Stomach (tissue), 4 donors: Measurements from ENCODE around the gene PRKN.

ENCODE experiments used
- EP300 ChIP-seq: sonication (generic); formaldehyde crosslinking; IDR thresholded peaks from one replicate; pipeline ENCODE4 v1.6.1; 2017; ENCODE audit warnings: antibody characterized with exemption
- POLR2A ChIP-seq, 4 donors: fragments of 450-650 bp; IDR thresholded peaks; one replicate each; pipeline ENCODE4 v1.6.1; 2016; ENCODE audit warnings: antibody characterized with exemption in 4 of 4, control low read depth in 2 of 4, mild to moderate bottlenecking in 1 of 4, moderate library complexity in 1 of 4
- POLR2AphosphoS5 ChIP-seq, 3 donors: sonication (generic); formaldehyde crosslinking; IDR thresholded peaks; one replicate each; pipeline ENCODE4 v1.6.1; 2016; ENCODE audit warnings: antibody characterized with exemption in 3 of 3
- TF ChIP-seq, protein P1 (sequence below), 7 experiments: fragments of 450-650 bp in 4 of 7; fragments of 200-600 bp in 3 of 7; sonication (generic) in 3 of 7; IDR thresholded peaks; one replicate each; pipeline ENCODE4 v1.5.1; 2016 to 2019; ENCODE audit warnings: antibody characterized with exemption in 7 of 7, control low read depth in 2 of 7, mild to moderate bottlenecking in 1 of 7

DNA sequence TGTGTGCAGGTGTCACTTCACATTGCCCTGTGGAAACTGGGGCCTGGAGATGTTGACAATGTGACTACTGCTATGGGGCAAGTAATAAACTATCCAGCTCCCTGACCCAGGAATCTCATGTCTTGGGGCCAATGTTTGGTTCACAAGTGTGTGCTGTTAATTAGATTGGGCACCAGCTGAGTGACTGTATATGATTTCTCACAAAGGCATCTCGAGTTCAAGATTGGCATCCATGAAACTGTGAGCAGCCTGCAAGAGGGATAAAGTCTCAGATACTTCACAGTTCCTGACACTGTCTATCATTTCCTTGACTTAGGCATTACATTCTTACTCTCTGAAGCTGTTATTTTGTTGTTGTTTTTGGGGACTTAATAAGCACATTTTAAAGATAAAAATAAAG lies 264.0 kb downstream of the PRKN start:
- TF ChIP-seq POLR2AphosphoS5 (IDR thresholded peaks at IDR 0.05) (no peak), POLR2A (IDR thresholded peaks at IDR 0.05) (no peak), EP300 (no peak)
- TF ChIP-seq, protein P1, sequence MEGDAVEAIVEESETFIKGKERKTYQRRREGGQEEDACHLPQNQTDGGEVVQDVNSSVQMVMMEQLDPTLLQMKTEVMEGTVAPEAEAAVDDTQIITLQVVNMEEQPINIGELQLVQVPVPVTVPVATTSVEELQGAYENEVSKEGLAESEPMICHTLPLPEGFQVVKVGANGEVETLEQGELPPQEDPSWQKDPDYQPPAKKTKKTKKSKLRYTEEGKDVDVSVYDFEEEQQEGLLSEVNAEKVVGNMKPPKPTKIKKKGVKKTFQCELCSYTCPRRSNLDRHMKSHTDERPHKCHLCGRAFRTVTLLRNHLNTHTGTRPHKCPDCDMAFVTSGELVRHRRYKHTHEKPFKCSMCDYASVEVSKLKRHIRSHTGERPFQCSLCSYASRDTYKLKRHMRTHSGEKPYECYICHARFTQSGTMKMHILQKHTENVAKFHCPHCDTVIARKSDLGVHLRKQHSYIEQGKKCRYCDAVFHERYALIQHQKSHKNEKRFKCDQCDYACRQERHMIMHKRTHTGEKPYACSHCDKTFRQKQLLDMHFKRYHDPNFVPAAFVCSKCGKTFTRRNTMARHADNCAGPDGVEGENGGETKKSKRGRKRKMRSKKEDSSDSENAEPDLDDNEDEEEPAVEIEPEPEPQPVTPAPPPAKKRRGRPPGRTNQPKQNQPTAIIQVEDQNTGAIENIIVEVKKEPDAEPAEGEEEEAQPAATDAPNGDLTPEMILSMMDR (IDR thresholded peaks at IDR 0.05), result no peak
